Mucosa of descending colon (tissue), 3 donors: Measurements from ENCODE around the gene TMEM151B. TPM values are rescaled to one million over a fixed set of nuclear protein-coding genes. Genes with fewer than 3 reads are reported as not detected.
A peak's percentile ranks its signal among the peaks of the same experiment; 100 is the strongest.
"Not testable (repeated sequence)": the region's sequence is repeated elsewhere in the genome, so short reads cannot be mapped to it uniquely, and the experiment has no call there.

Experiments used
- ATAC-seq: fragments of 200-7000 bp; cut with Tn5 transposase; one replicate; pipeline ENCODE4 v1.9.1; 2020; ENCODE audit warnings: mild to moderate bottlenecking, moderate library complexity
- DNase-seq, 3 donors: peaks; one replicate each; pipeline ENCODE4 v3.0.0-alpha.2; 2020
- H3K36me3 ChIP-seq: fragments of 200-600 bp; one replicate; pipeline ENCODE4 v1.8.0; 2021; ENCODE audit warnings: low read depth, mild to moderate bottlenecking
- H3K4me1 ChIP-seq: fragments of 200-600 bp; one replicate; pipeline ENCODE4 v1.8.0; 2021; ENCODE audit warnings: low read depth, mild to moderate bottlenecking
- H3K4me3 ChIP-seq: fragments of 200-600 bp; one replicate; pipeline ENCODE4 v1.8.0; 2021; ENCODE audit warnings: mild to moderate bottlenecking
- H3K9me3 ChIP-seq: fragments of 200-600 bp; one replicate; pipeline ENCODE4 v1.8.0; 2021; ENCODE audit warnings: mild to moderate bottlenecking
- intact Hi-C, 2 donors: fragments of 100-400 bp; cut with DNase I in 1 of 2; cut with micrococcal nuclease in 1 of 2; formaldehyde crosslinking; loops; one replicate each; pipeline versions ENCODE4 v1.11.0 to v1.11.1; 2022; cut with DNase I, micrococcal nuclease
- total RNA-seq, 3 donors: library from RNA; stranded (reverse); fragmentation: NEBNext Ultra II Directional in 2 of 3; extraction: Animal tissue kit (Norgen Biotek cat#: 25700) in 2 of 3; gene quantifications; one replicate each; pipeline versions ENCODE4 v1.2.1 to v1.2.4, GENCODE V29; 2021 to 2023
- TF ChIP-seq, protein P1 (sequence below): fragments of 200-600 bp; IDR thresholded peaks from one replicate; pipeline ENCODE4 v1.8.0; 2022; ENCODE audit warnings: antibody characterized with exemption, mild to moderate bottlenecking
- donor health status: DM: no; HTN: no; CAD: no; lungs with moderate emphysema.
- donor health status: DM: no; HTN: no; CAD: no.
- donor health status: DM: no; HTN: yes; CAD: no.

TMEM151B gene
- total RNA-seq, 3 donors from 2014 or later, result 0.17 to 1.4 (median 0.31) TPM

DNA sequence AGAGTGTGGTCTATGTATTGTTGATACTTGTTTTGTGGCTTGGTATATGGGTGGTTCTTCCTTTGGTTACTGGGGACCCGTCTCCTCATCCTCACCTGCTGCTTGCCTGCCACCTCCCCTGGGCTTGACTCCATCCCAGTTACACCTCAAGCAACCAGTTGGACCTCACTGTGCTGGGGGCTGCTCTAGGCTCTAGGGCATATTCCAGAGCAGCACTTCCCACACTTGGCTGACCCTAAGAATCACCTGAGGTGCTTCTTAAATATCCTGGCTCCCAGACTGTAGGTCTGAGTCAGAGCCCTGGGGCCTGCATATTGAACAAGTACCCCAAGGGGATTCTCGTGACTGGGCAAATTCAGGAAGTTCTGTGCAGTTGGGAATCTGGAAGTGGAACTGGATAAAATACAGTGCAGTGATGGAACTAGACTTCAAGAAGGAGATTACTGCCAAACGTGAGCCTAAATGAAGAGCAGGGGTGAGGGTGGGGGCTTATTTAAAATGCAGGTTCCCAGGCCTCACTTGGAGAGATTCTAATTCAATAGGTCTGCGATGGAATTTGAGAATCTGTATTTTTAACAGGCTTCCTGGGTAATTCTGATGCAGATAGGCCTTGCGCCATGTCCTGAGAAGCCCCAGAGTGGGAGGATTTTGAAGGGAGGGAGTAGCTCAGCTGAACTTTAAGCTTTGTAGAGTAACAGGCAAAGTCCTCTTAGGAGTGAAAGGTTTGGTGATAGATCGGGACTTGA is 79.8 kb downstream of the TMEM151B start:
- Histone ChIP-seq H3K4me1 (no peaks in the 10 kb centered on the region), H3K4me3 (no peak overlapping the region), H3K36me3 (no peaks in the 10 kb centered on the region), H3K9me3 (no peaks in the 10 kb centered on the region)
- intact Hi-C loops, result no loop called here
- TF ChIP-seq, protein P1, sequence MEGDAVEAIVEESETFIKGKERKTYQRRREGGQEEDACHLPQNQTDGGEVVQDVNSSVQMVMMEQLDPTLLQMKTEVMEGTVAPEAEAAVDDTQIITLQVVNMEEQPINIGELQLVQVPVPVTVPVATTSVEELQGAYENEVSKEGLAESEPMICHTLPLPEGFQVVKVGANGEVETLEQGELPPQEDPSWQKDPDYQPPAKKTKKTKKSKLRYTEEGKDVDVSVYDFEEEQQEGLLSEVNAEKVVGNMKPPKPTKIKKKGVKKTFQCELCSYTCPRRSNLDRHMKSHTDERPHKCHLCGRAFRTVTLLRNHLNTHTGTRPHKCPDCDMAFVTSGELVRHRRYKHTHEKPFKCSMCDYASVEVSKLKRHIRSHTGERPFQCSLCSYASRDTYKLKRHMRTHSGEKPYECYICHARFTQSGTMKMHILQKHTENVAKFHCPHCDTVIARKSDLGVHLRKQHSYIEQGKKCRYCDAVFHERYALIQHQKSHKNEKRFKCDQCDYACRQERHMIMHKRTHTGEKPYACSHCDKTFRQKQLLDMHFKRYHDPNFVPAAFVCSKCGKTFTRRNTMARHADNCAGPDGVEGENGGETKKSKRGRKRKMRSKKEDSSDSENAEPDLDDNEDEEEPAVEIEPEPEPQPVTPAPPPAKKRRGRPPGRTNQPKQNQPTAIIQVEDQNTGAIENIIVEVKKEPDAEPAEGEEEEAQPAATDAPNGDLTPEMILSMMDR, result no peak
- no peak for DNase-seq
- ATAC-seq, result no peak

DNA sequence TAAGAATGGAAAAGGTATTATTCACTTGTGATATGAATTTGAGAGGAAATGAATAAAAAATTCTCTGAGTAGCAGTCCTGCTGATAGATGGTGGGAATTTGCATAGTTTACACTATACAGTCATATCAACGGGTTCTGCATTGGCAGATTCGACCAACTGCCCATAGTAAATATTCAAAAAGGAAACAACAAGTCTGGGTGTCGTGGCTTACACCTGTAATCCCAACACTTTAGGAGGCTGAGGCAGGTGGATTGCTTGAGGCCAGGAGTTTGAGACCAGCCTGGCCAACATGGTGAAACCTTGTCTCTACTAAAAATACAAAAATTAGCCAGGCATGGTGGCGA is 80.4 kb downstream of the TMEM151B start:
- H3K4me1 ChIP-seq, H3K9me3 ChIP-seq, H3K36me3 ChIP-seq, ATAC-seq, DNase-seq, H3K4me3 ChIP-seq, intact Hi-C loops: not testable (repeated sequence)

DNA sequence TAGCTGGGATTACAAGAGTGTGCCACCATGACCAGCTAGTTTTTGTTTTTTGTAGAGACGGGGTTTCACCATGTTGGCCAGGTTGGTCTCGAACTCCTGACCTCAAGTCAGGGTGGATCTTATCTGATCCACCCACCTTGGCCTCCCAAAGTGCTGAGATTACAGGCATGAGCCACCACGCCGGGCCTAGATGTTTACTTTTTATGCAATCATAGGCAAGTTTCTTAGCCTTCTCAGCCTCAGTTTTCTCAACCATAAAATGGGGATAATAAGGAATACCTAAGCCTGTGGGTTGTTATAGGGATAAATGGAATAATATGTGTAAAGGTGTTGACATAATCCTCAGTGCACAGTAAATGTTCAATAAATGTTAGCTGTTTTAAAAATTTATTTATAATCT is 82.0 kb downstream of the TMEM151B start:
- no peaks in the 10 kb centered on the region for H3K9me3 ChIP-seq
- H3K36me3 ChIP-seq, result no peaks in the 10 kb centered on the region
- TF ChIP-seq, protein P1, result no peak
- H3K4me3 ChIP-seq, result no peak overlapping the region
- intact Hi-C loops, result no loop called here
- ATAC-seq (no peak), DNase-seq (no peak)
- H3K4me1 ChIP-seq, result no peaks in the 10 kb centered on the region

DNA sequence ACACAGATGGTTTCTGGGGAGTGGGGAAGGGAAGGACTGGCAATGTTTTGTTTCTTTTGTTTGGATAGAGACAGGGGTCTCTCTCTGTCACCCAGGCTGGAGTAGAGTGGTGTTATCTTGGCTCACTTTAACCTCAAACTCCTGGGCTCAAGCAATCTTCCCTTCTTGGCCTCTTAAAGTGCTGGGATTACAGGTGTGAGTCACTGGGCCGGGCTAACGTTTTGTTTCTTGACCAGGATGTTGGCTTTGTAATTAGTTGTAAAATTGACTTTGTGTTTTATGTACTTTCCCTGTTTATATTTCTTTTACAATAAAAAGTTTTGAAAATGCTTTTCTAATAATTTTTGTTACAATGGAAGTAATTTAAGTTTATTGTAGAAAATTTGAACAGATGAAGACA is 83.1 kb downstream of the TMEM151B start:
- Histone ChIP-seq H3K4me1 (no peaks in the 10 kb centered on the region), H3K4me3 (no peak overlapping the region), H3K9me3 (no peaks in the 10 kb centered on the region), H3K36me3 (no peaks in the 10 kb centered on the region)
- DNase-seq (peak in 1 of 3 donors; percentile 46), ATAC-seq (peak; percentile 91)
- intact Hi-C loops, result no loop called here
- TF ChIP-seq, protein P1, result no peak

GRCh38 chr6:44355640-44356039 is 85.4 kb downstream of the TMEM151B start:
- TF ChIP-seq, protein P1, result no peak
- Histone ChIP-seq H3K36me3 (no peaks in the 10 kb centered on the region), H3K9me3 (no peaks in the 10 kb centered on the region), H3K4me3 (no peak overlapping the region), H3K4me1 (no peaks in the 10 kb centered on the region)
- intact Hi-C loops, result no loop called here
- no peak for ATAC-seq
- DNase-seq, result no peak

- ATAC-seq, result no peak
- intact Hi-C loops, result no loop called here
- Histone ChIP-seq H3K36me3 (no peaks in the 10 kb centered on the region), H3K4me1 (no peaks in the 10 kb centered on the region), H3K4me3 (no peak overlapping the region), H3K9me3 (no peaks in the 10 kb centered on the region)
- DNase-seq, result no peak
- TF ChIP-seq, protein P1, result no peak
Observed at GRCh38 chr6:44356487-44356886, 86.2 kb downstream of the TMEM151B start.

Other genes starting within 250 kb of the TMEM151B start
- 10 to 100 TPM; 41.0 to 57.2 (median 56.8) TPM for gene MRPL14, start 143.0 kb upstream of the TMEM151B start, total RNA-seq
- gene TMEM63B, start 142.9 kb upstream of the TMEM151B start, total RNA-seq, result 100 to 1,000 TPM in 1 of 3 donors, 10 to 100 TPM in 2; 57.0 to 108 (median 79.6) TPM
- gene CAPN11, start 111.6 kb upstream of the TMEM151B start, total RNA-seq, result 1 to 10 TPM in 2 of 3 donors, under 1 TPM in 1; 0.35 to 1.2 (median 1.1) TPM
- under 1 TPM in 1 of 3 donors, not detected in 2; 0.39 TPM for gene MYMX, start 53.5 kb upstream of the TMEM151B start, total RNA-seq
- gene SLC29A1, start 46.9 kb upstream of the TMEM151B start, total RNA-seq, result 100 to 1,000 TPM in 1 of 3 donors, 10 to 100 TPM in 2; 12.9 to 140 (median 14.8) TPM
- 100 to 1,000 TPM; 322 to 593 (median 399) TPM for gene HSP90AB1, start 23.3 kb upstream of the TMEM151B start, total RNA-seq
- 10 to 100 TPM; 24.9 to 38.0 (median 31.6) TPM for gene SLC35B2, start 12.9 kb upstream of the TMEM151B start, total RNA-seq
- gene NFKBIE, start 4.9 kb upstream of the TMEM151B start, total RNA-seq, result 10 to 100 TPM in 2 of 3 donors, 1 to 10 TPM in 1; 8.7 to 13.4 (median 10.8) TPM
- 10 to 100 TPM; 12.5 to 21.1 (median 15.9) TPM for gene AARS2, start 42.9 kb downstream of the TMEM151B start, total RNA-seq
- gene SPATS1, start 72.2 kb downstream of the TMEM151B start, total RNA-seq, result not detected
- gene CDC5L, start 117.3 kb downstream of the TMEM151B start, total RNA-seq, result 10 to 100 TPM; 16.9 to 20.7 (median 17.8) TPM